GM12878 (cell line): ENCODE results near the gene KRT4. TPM values are rescaled to one million over a fixed set of nuclear protein-coding genes. Genes with fewer than 3 reads are reported as not detected.

Experiments
- ATAC-seq: fragments of 200-7000 bp; cut with Tn5 transposase; 3 replicates; pipeline ENCODE4 v1.9.1; 2020; ENCODE audit warnings: mild to moderate bottlenecking, moderate library complexity
- BruUV-seq: library from RNA; stranded (reverse); fragments of 400-500 nt; replicated peaks from 2 replicates; lab custom pipeline; 2021; lab: Mats Ljungman, UMichigan
- CTCF ChIA-PET: fragments of 300-600 bp; sonication (Branson Sonifier 250); formaldehyde crosslinking; extraction: SDS; loops from one replicate; lab custom pipeline; 2021; ENCODE audit warnings: inconsistent platforms; lab: Yijun Ruan, JAX
- POLR2A ChIA-PET: fragments of 350-600 bp; formaldehyde crosslinking; extraction: SDS; loops from one replicate; lab custom pipeline; 2021; ENCODE audit warnings: inconsistent platforms; lab: Charles Lee
- RAD21 ChIA-PET: fragments of 300-600 bp; sonication (Branson Sonifier 250); formaldehyde crosslinking; loops from one replicate; lab custom pipeline; 2023; ENCODE audit warnings: antibody characterized with exemption; ENCODE audit not compliant: unreplicated experiment; lab: Charles Lee
- SMC1A ChIA-PET: fragments of 300-600 bp; sonication (Branson Sonifier 250); formaldehyde crosslinking; loops from one replicate; lab custom pipeline; 2023; ENCODE audit not compliant: unreplicated experiment, uncharacterized antibody; lab: Charles Lee
- DNase-seq: peaks from one replicate; pipeline ENCODE4 v3.0.0-alpha.2; 2011; ENCODE audit warnings: low read depth, low spot score
- FAIRE-seq: peaks from 3 replicates; lab custom pipeline; 2011; peaks lifted over from hg19 to GRCh38; lab: Jason Lieb, UNC
- H2AFZ ChIP-seq: 2 replicates; pipeline ENCODE4 v1.6.0; 2011; ENCODE audit warnings: low read depth, low read length, control low read depth; ENCODE audit not compliant: control insufficient read depth
- H3K27ac ChIP-seq: 2 replicates; pipeline ENCODE4 v1.5.1; 2011; ENCODE audit warnings: control low read depth; ENCODE audit not compliant: control insufficient read depth, insufficient read depth
- H3K27me3 ChIP-seq, 2 experiments: replicated peaks in 1 of 2; 2 replicates each; pipeline versions ENCODE4 v1.6.0 to v1.6.1; 2011; ENCODE audit warnings: low read length in 1 of 2; ENCODE audit not compliant: control insufficient read depth in 2 of 2, insufficient read depth in 2 of 2
- H3K36me3 ChIP-seq, 2 experiments: 2 replicates each; pipeline ENCODE4 v1.5.1; 2011; ENCODE audit warnings: low read length in 1 of 2; ENCODE audit not compliant: control insufficient read depth in 2 of 2, insufficient read depth in 2 of 2
- H3K4me1 ChIP-seq: 2 replicates; pipeline ENCODE4 v1.6.1; 2011; ENCODE audit warnings: mild to moderate bottlenecking, low read length, moderate library complexity, mixed read lengths; ENCODE audit not compliant: control insufficient read depth, insufficient read depth
- H3K4me2 ChIP-seq: 2 replicates; pipeline ENCODE4 v1.6.0; 2011; ENCODE audit warnings: control low read depth; ENCODE audit not compliant: control insufficient read depth, insufficient read depth
- H3K4me3 ChIP-seq: fragments of 200-600 bp; sonication (generic); 2 replicates; pipeline ENCODE4 v1.5.1; 2016
- H3K79me2 ChIP-seq: 2 replicates; pipeline ENCODE4 v1.6.0; 2011; ENCODE audit warnings: low read length; ENCODE audit not compliant: control insufficient read depth, insufficient read depth
- H3K9ac ChIP-seq: 2 replicates; pipeline ENCODE4 v1.8.0; 2011; ENCODE audit warnings: low read length, control low read depth, mixed read lengths; ENCODE audit not compliant: control insufficient read depth, insufficient read depth
- H3K9me3 ChIP-seq: replicated peaks from 3 replicates; pipeline ENCODE4 v1.5.1; 2011; ENCODE audit warnings: mild to moderate bottlenecking, low read length; ENCODE audit not compliant: control insufficient read depth, insufficient read depth
- H4K20me1 ChIP-seq: 2 replicates; pipeline ENCODE4 v1.6.0; 2011; ENCODE audit not compliant: control insufficient read depth, insufficient read depth
- GATAD2B ChIP-seq: fragments of 450-650 bp; conservative IDR thresholded peaks from 2 replicates; pipeline ENCODE4 v1.6.1; 2017; ENCODE audit warnings: low read depth, mild to moderate bottlenecking, moderate library complexity
- IKZF2 ChIP-seq, 2 experiments: fragments of 450-650 bp; IDR thresholded peaks; 2 replicates each; pipeline ENCODE4 v1.6.1; 2017; ENCODE audit warnings: mild to moderate bottlenecking in 2 of 2, moderate library complexity in 2 of 2
- NFYB ChIP-seq: IDR thresholded peaks from 2 replicates; pipeline ENCODE4 v1.6.1; 2011; ENCODE audit warnings: low read depth, mild to moderate bottlenecking, low read length, improper control_type of control experiment, moderate library complexity; ENCODE audit not compliant: insufficient read depth
- NRF1 ChIP-seq: conservative IDR thresholded peaks from 2 replicates; pipeline ENCODE4 v1.6.1; 2011; ENCODE audit warnings: mild to moderate bottlenecking, low read depth, low read length, improper control_type of control experiment
- PAX8 ChIP-seq: fragments of 450-650 bp; IDR thresholded peaks from 2 replicates; pipeline ENCODE4 v1.6.1; 2017; ENCODE audit warnings: mild to moderate bottlenecking, moderate library complexity
- SP1 ChIP-seq: IDR thresholded peaks from one replicate; pipeline ENCODE4 v1.6.1; 2011; ENCODE audit warnings: low read depth, low read length
- STAT1 ChIP-seq: fragments of 450-650 bp; conservative IDR thresholded peaks from 2 replicates; pipeline ENCODE4 v1.6.1; 2014; ENCODE audit warnings: antibody characterized with exemption, mild to moderate bottlenecking
- USF1 ChIP-seq: IDR thresholded peaks from 2 replicates; pipeline ENCODE4 v1.6.1; 2011; ENCODE audit warnings: borderline replicate concordance, low read depth, mild to moderate bottlenecking, moderate library complexity, mixed read lengths, low read length; ENCODE audit not compliant: insufficient read depth; ENCODE audit errors: extremely low read length
- YBX1 ChIP-seq: fragments of 450-650 bp; IDR thresholded peaks from 2 replicates; pipeline ENCODE4 v1.6.1; 2016; ENCODE audit warnings: antibody characterized with exemption
- ZNF622 ChIP-seq: fragments of 450-650 bp; IDR thresholded peaks from 2 replicates; pipeline ENCODE4 v1.6.1; 2017; ENCODE audit warnings: mild to moderate bottlenecking, inconsistent platforms
- whole genome bisulfite sequencing: methylation state at CpG from one replicate; pipeline ENCODE4 v1.1.6; 2016; ENCODE audit warnings: low lambda C conversion rate; ENCODE audit not compliant: insufficient replicate concordance, insufficient coverage; ENCODE audit errors: missing lambda C conversion rate; 5-methylcytosine and 5-hydroxymethylcytosine counted together
- in situ Hi-C: fragments of 300-500 bp; cut with MboI; formaldehyde crosslinking; loops from 9 replicates; pipeline ENCODE4 v1.14.3; 2018; ENCODE audit warnings: mixed read lengths
- intact Hi-C: fragments of 100-400 bp; cut with micrococcal nuclease; formaldehyde crosslinking; loops from one replicate; pipeline ENCODE4 v1.14.2; 2022; ENCODE audit not compliant: unreplicated experiment
- polyA plus RNA-seq, 11 experiments: library from polyadenylated mRNA; depleted of rRNA in 4 of 11; unstranded in 6 of 11; stranded (reverse) in 5 of 11; fragments of >200 nt; fragmentation: Nextera tagmentation in 4 of 11; fragmentation: Illumina TruSeq in 1 of 11; extraction: Ambion mirVana in 4 of 11; extraction: Trizol in 1 of 11; gene quantifications; 1 replicate in 1 of 11; 2 replicates in 10 of 11; pipeline versions ENCODE4 v1.2.1 to v1.2.3, GENCODE V29; 2011 to 2016; ENCODE audit warnings: inconsistent platforms in 2 of 11, missing spikeins in 2 of 11, low read depth in 1 of 11
- total RNA-seq, 4 experiments: library from RNA; depleted of rRNA in 3 of 4; stranded (reverse); fragments of >200 nt in 3 of 4; fragmentation: Illumina TruSeq in 1 of 4; extraction: Trizol in 1 of 4; gene quantifications; 2 replicates each; pipeline versions ENCODE4 v1.2.1 to v1.2.3, GENCODE V29; 2013 to 2021
- TF ChIP-seq, protein P1 (sequence below): fragments of 150-350 bp; IDR thresholded peaks from 2 replicates; pipeline ENCODE4 v1.6.1; 2016; ENCODE audit warnings: low read depth, low read length
- TF ChIP-seq, protein P2 (sequence below): fragments of 450-650 bp; formaldehyde crosslinking; IDR thresholded peaks from 2 replicates; pipeline ENCODE4 v1.4.0; 2020; ENCODE audit warnings: mild to moderate bottlenecking, moderate library complexity

The KRT4 gene
- total and polyA plus RNA-seq, 10 of the 15 experiments (the other 5 are each of a cell fraction or from before 2014, with no cell fraction given): not detected

DNA sequence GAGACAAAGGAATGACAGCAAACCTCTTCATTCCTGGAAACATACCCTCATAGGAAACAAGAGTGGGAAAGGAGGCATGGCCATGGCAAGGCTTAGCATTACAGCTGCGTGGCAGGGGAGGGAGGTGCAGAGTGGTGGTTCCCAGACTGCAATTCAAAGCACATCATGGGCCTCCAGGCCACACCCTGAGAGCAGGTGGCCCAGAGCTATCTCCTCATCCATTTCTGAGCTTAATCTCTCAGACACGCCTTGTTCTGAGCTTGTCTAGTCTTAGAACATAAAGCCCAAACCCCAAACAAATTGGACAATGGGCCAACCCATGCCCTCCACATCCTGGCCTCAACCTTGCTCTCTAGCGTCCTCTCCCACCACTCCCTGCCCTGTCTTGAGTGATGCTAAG, 12.1 kb downstream of the KRT4 start:
- H4K20me1 ChIP-seq: no peaks in the 10 kb centered on the region
- intact Hi-C loops: no loop called here
- CTCF ChIA-PET: no interaction called here
- no peaks in the 10 kb centered on the region for H3K36me3 ChIP-seq
- FAIRE-seq: no peak
- RAD21 ChIA-PET: no interaction called here
- no TSS peak for BruUV-seq
- 8% methylated on average over 3 of the region's 3 CpGs for WGBS
- no peaks in the 10 kb centered on the region for H3K9me3 ChIP-seq
- TF ChIP-seq ZNF622 (no peak), GATAD2B (no peak), YBX1 (no peak), NFYB (no peak), PAX8 (no peak), IKZF2 (IDR thresholded peaks at IDR 0.05) (no peak), STAT1 (no peak), USF1 (no peak), SP1 (no peak), NRF1 (no peak)
- TF ChIP-seq, protein P1, sequence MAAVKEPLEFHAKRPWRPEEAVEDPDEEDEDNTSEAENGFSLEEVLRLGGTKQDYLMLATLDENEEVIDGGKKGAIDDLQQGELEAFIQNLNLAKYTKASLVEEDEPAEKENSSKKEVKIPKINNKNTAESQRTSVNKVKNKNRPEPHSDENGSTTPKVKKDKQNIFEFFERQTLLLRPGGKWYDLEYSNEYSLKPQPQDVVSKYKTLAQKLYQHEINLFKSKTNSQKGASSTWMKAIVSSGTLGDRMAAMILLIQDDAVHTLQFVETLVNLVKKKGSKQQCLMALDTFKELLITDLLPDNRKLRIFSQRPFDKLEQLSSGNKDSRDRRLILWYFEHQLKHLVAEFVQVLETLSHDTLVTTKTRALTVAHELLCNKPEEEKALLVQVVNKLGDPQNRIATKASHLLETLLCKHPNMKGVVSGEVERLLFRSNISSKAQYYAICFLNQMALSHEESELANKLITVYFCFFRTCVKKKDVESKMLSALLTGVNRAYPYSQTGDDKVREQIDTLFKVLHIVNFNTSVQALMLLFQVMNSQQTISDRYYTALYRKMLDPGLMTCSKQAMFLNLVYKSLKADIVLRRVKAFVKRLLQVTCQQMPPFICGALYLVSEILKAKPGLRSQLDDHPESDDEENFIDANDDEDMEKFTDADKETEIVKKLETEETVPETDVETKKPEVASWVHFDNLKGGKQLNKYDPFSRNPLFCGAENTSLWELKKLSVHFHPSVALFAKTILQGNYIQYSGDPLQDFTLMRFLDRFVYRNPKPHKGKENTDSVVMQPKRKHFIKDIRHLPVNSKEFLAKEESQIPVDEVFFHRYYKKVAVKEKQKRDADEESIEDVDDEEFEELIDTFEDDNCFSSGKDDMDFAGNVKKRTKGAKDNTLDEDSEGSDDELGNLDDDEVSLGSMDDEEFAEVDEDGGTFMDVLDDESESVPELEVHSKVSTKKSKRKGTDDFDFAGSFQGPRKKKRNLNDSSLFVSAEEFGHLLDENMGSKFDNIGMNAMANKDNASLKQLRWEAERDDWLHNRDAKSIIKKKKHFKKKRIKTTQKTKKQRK: no peak
- TF ChIP-seq, protein P2, sequence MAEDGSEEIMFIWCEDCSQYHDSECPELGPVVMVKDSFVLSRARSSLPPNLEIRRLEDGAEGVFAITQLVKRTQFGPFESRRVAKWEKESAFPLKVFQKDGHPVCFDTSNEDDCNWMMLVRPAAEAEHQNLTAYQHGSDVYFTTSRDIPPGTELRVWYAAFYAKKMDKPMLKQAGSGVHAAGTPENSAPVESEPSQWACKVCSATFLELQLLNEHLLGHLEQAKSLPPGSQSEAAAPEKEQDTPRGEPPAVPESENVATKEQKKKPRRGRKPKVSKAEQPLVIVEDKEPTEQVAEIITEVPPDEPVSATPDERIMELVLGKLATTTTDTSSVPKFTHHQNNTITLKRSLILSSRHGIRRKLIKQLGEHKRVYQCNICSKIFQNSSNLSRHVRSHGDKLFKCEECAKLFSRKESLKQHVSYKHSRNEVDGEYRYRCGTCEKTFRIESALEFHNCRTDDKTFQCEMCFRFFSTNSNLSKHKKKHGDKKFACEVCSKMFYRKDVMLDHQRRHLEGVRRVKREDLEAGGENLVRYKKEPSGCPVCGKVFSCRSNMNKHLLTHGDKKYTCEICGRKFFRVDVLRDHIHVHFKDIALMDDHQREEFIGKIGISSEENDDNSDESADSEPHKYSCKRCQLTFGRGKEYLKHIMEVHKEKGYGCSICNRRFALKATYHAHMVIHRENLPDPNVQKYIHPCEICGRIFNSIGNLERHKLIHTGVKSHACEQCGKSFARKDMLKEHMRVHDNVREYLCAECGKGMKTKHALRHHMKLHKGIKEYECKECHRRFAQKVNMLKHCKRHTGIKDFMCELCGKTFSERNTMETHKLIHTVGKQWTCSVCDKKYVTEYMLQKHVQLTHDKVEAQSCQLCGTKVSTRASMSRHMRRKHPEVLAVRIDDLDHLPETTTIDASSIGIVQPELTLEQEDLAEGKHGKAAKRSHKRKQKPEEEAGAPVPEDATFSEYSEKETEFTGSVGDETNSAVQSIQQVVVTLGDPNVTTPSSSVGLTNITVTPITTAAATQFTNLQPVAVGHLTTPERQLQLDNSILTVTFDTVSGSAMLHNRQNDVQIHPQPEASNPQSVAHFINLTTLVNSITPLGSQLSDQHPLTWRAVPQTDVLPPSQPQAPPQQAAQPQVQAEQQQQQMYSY (CRISPR knock-in tag): no peak
- H3K27me3 ChIP-seq: peaks cover 0 to 2% of the 10 kb centered on the region in 2 experiments; a peak in 1 of 4 replicates
- no peaks in the 10 kb centered on the region for H3K79me2 ChIP-seq
- in situ Hi-C loops: no loop called here
- POLR2A ChIA-PET: no interaction called here
- H3K4me3 ChIP-seq: no peak overlapping the region
- no peak overlapping the region for H3K27ac ChIP-seq
- H3K9ac ChIP-seq: no peak overlapping the region
- no peak for DNase-seq
- H3K4me1 ChIP-seq: no peaks in the 10 kb centered on the region
- SMC1A ChIA-PET: no interaction called here
- H3K4me2 ChIP-seq: no peak overlapping the region
- ATAC-seq: no peak
- H2AFZ ChIP-seq: no peak overlapping the region
